ENCODE data around the gene TMEM184C.

- TF ChIP-seq, protein P1, sequence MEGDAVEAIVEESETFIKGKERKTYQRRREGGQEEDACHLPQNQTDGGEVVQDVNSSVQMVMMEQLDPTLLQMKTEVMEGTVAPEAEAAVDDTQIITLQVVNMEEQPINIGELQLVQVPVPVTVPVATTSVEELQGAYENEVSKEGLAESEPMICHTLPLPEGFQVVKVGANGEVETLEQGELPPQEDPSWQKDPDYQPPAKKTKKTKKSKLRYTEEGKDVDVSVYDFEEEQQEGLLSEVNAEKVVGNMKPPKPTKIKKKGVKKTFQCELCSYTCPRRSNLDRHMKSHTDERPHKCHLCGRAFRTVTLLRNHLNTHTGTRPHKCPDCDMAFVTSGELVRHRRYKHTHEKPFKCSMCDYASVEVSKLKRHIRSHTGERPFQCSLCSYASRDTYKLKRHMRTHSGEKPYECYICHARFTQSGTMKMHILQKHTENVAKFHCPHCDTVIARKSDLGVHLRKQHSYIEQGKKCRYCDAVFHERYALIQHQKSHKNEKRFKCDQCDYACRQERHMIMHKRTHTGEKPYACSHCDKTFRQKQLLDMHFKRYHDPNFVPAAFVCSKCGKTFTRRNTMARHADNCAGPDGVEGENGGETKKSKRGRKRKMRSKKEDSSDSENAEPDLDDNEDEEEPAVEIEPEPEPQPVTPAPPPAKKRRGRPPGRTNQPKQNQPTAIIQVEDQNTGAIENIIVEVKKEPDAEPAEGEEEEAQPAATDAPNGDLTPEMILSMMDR (IDR thresholded peaks at IDR 0.05 in 4 of 5, conservative IDR thresholded peaks at IDR 0.05 in 1 of 5), result no peak
- no peak for TF ChIP-seq POLR2A (IDR thresholded peaks at IDR 0.05)
These were observed 31.5 kb downstream of the TMEM184C start for GRCh38 chr4:147648656-147649055.

Data from gastrocnemius medialis (tissue), 4 donors.